PFSK-1 (cell line): Measurements from ENCODE around the gene RUNX2.

Experiments used
- FOXP2 ChIP-seq: optimal IDR thresholded peaks from 2 replicates; pipeline ENCODE3; 2011; ENCODE audit warnings: borderline replicate concordance, control low read depth, inconsistent platforms; ENCODE audit not compliant: insufficient read depth; ENCODE audit errors: extremely low read length, extremely low read depth
- POLR2AphosphoS5 ChIP-seq: IDR thresholded peaks from 2 replicates; pipeline ENCODE4 v1.6.1; 2012; ENCODE audit warnings: low read depth, mild to moderate bottlenecking, control low read depth, low read length, moderate library complexity
- SIN3A ChIP-seq: IDR thresholded peaks from 2 replicates; pipeline ENCODE4 v1.6.1; 2012; ENCODE audit warnings: mild to moderate bottlenecking, low read length, moderate library complexity, borderline replicate concordance; ENCODE audit not compliant: insufficient read depth
- TAF1 ChIP-seq: IDR thresholded peaks from 2 replicates; pipeline ENCODE4 v1.6.1; 2012; ENCODE audit warnings: low read length, control low read depth, borderline replicate concordance; ENCODE audit not compliant: insufficient read depth
- TF ChIP-seq, protein P1 (sequence below), 2 experiments: IDR thresholded peaks; 2 replicates each; pipeline versions ENCODE4 v1.6.1 to v1.8.0; 2011 to 2012; ENCODE audit warnings: low read depth in 2 of 2, low read length in 2 of 2, control low read depth in 1 of 2, inconsistent platforms in 1 of 2, mild to moderate bottlenecking in 1 of 2, moderate library complexity in 1 of 2; ENCODE audit not compliant: insufficient read depth in 1 of 2

The RUNX2 gene

DNA sequence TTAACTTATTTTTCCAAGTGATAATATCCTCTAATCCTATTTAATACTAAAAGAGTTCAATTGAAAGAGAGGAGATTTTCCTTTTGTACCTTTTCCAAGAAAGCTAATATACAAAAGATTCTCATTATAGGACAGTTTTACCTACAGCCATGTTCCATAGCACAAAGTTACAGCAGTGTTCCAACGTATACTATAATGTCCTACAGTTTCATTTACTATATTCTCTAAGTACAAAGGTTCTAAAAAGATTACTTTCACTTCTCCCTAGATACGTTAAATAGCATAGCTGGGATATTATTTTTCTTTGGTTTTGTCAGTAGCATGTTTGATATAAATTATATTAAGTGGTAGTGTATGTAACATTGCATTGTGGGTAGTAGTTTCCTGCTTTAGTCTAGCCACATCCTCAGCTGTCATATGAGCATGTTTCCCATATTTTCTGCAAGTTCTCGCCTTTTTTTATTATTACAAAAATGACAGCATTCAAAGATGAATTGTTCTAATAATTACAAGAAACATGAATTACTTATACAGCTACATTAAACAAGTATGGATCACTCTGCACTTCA lies 4.4 kb upstream of the RUNX2 start:
- TF ChIP-seq POLR2AphosphoS5 (no peak), FOXP2 (no peak), TAF1 (no peak), SIN3A (no peak)
- TF ChIP-seq, protein P1, sequence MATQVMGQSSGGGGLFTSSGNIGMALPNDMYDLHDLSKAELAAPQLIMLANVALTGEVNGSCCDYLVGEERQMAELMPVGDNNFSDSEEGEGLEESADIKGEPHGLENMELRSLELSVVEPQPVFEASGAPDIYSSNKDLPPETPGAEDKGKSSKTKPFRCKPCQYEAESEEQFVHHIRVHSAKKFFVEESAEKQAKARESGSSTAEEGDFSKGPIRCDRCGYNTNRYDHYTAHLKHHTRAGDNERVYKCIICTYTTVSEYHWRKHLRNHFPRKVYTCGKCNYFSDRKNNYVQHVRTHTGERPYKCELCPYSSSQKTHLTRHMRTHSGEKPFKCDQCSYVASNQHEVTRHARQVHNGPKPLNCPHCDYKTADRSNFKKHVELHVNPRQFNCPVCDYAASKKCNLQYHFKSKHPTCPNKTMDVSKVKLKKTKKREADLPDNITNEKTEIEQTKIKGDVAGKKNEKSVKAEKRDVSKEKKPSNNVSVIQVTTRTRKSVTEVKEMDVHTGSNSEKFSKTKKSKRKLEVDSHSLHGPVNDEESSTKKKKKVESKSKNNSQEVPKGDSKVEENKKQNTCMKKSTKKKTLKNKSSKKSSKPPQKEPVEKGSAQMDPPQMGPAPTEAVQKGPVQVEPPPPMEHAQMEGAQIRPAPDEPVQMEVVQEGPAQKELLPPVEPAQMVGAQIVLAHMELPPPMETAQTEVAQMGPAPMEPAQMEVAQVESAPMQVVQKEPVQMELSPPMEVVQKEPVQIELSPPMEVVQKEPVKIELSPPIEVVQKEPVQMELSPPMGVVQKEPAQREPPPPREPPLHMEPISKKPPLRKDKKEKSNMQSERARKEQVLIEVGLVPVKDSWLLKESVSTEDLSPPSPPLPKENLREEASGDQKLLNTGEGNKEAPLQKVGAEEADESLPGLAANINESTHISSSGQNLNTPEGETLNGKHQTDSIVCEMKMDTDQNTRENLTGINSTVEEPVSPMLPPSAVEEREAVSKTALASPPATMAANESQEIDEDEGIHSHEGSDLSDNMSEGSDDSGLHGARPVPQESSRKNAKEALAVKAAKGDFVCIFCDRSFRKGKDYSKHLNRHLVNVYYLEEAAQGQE (IDR thresholded peaks at IDR 0.05; ENCODE audit: insufficient read depth in 1 of 2, low read depth in 2 of 2, low read length in 2 of 2), result no peak

DNA sequence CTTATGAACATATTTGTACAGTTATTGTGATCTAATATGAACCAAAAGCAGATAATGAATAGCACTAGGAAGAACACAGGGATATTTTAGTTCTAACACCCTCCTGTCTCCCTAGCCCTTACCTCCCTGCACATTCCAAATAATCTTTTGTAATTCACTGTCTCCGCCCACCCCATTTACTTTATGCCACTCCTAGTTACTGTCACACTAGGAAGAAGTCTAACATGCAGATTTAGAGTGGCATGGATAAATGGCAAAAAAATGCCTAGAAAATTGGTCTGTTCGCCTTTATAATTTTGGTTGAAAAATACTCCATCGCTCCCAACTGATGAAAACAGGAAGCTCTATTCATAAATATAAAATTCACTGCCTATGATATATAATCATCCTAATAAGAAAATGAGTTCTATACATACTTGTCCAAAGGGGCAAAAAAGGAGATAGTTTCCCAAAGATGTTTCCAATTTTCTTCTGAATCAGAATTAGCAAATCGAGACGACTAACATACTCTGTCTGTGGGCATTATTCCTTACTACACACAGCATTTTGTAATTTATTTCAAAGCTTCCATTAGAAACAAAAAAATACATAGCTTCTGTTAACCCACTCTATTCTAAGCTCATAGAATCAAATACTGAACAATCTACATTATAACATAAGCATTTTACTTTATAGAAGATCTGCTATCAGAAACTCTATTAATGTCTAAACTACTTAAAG lies 1.3 kb upstream of the RUNX2 start:
- TF ChIP-seq POLR2AphosphoS5 (no peak), FOXP2 (no peak), TAF1 (no peak), SIN3A (no peak)
- TF ChIP-seq, protein P1 (IDR thresholded peaks at IDR 0.05; ENCODE audit: insufficient read depth in 1 of 2, low read depth in 2 of 2, low read length in 2 of 2), result no peak

DNA sequence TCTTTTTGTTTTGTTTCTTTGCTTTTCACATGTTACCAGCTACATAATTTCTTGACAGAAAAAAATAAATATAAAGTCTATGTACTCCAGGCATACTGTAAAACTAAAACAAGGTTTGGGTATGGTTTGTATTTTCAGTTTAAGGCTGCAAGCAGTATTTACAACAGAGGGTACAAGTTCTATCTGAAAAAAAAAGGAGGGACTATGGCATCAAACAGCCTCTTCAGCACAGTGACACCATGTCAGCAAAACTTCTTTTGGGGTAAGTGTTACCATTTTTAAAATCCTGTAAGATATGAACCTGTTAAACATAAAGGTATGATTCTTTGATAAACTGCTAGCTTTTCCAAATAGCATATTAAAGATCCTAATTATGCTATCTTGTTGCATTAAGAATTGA lies 393 bp downstream of the RUNX2 start:
- TF ChIP-seq, protein P1 (IDR thresholded peaks at IDR 0.05; ENCODE audit: insufficient read depth in 1 of 2, low read depth in 2 of 2, low read length in 2 of 2), result no peak
- TF ChIP-seq FOXP2 (no peak), SIN3A (no peak), TAF1 (no peak), POLR2AphosphoS5 (no peak)

DNA sequence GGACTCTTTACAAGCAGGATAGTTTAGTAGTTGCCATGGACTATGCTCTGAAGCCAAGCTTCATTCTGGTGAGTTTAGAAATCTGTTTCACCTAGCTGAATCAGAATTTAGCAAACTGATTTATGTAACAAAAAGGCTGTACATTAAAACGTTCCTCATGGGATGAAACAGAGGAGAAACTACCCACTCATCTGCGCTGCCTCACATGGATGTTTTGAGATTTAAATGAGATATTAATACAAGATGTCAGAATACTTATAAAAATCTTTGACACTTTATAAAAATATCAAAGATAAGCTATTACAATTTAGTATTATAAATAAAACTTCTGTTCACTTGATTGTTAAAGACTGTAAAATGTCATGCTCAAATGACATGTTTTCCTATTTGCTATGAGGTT lies 16.8 kb downstream of the RUNX2 start:
- TF ChIP-seq TAF1 (no peak), POLR2AphosphoS5 (no peak), FOXP2 (no peak), SIN3A (no peak)
- TF ChIP-seq, protein P1 (IDR thresholded peaks at IDR 0.05; ENCODE audit: insufficient read depth in 1 of 2, low read depth in 2 of 2, low read length in 2 of 2), result no peak
